Posterior vena cava (tissue), 2 donors: ENCODE data around the gene KCNJ1. TPM values are rescaled to one million over a fixed set of nuclear protein-coding genes. Genes with fewer than 3 reads are reported as not detected.
A peak's percentile ranks its signal among the peaks of the same experiment; 100 is the strongest.

Experiments used
- DNase-seq: peaks from one replicate; pipeline ENCODE4 v3.0.0-alpha.2; 2020; ENCODE audit warnings: low spot score
- intact Hi-C, 2 donors: fragments of 100-400 bp; cut with DNase I; formaldehyde crosslinking; loops; one replicate each; pipeline versions ENCODE4 v1.14.1 to v1.14.2; 2022 to 2023
- total RNA-seq, 2 donors: library from RNA; stranded (reverse); fragmentation: NEBNext Ultra II Directional; extraction: Animal tissue kit (Norgen Biotek cat#: 25700); gene quantifications; one replicate each; pipeline ENCODE4 v1.2.1, GENCODE V29; 2021
- donor health status: DM: yes; HTN: yes; CAD: no.
- donor health status: DM: yes; HTN: yes; CAD: no.

Gene KCNJ1
- total RNA-seq, 2 donors from 2014 or later, result not detected

GRCh38 chr11:128834157-128834556 lies 32.9 kb downstream of the KCNJ1 start:
- no peak for DNase-seq
- intact Hi-C loops, result loop anchor here in 1 of 2 donors (10.0 kb wide), 2 partner anchors 199 to 659 kb away; no protein-coding TSS in a partner anchor

DNA sequence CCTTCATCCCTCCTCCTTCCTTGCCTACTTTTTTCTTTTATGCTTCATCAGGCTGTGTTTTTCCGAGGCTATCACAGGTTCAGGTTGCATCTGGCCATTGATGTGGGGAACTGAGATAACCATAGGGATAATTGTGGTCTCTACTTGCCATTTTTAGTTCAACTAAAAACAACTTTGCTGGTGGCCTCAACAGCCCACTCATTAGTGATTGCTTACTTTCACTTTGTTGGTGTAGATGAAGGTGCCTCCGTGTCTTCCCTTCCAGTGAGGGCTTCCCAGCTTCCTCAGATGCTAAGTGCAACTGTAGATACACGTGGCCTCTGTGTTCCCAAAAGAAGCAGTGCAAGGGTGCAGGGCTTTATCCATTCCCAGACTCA lies 35.0 kb downstream of the KCNJ1 start:
- intact Hi-C loops, result loop anchor here in 1 of 2 donors (10.0 kb wide), 2 partner anchors 197 to 657 kb away; no protein-coding TSS in a partner anchor
- DNase-seq, result no peak

- intact Hi-C loops, result loop anchor here (1.0 to 10.0 kb wide), 3 partner anchors 197 to 657 kb away; no protein-coding TSS in a partner anchor
- DNase-seq, result peak; percentile 94
Observed at GRCh38 chr11:128831174-128832120, 35.6 kb downstream of the KCNJ1 start.

GRCh38 chr11:128830290-128831173 lies 36.6 kb downstream of the KCNJ1 start:
- no peak for DNase-seq
- intact Hi-C loops, result loop anchor here (1.0 to 10.0 kb wide), 3 partner anchors 196 to 656 kb away; no protein-coding TSS in a partner anchor

DNA sequence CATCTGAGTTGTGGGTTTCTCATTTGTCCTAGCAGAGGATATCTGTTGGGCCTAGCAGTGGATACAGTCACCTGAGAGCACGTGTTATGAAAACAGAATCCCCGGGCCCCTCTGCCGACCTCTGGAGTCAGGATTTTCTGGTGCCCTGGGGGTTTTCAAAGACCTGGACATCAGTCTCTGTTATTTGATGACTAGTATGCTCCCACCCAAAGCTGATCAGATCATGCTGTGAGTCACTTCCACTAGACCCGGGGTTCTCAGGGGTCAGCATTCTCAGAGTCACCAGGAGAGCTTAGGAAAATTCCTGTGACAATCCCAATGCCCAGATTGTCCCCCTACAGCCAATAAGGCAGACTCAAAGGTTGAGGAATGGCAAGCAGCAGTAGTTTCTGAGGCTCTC lies 38.7 kb downstream of the KCNJ1 start:
- no peak for DNase-seq
- intact Hi-C loops, result loop anchor here in 1 of 2 donors (10.0 kb wide), 1 partner anchor 534 kb away; no protein-coding TSS in a partner anchor

DNA sequence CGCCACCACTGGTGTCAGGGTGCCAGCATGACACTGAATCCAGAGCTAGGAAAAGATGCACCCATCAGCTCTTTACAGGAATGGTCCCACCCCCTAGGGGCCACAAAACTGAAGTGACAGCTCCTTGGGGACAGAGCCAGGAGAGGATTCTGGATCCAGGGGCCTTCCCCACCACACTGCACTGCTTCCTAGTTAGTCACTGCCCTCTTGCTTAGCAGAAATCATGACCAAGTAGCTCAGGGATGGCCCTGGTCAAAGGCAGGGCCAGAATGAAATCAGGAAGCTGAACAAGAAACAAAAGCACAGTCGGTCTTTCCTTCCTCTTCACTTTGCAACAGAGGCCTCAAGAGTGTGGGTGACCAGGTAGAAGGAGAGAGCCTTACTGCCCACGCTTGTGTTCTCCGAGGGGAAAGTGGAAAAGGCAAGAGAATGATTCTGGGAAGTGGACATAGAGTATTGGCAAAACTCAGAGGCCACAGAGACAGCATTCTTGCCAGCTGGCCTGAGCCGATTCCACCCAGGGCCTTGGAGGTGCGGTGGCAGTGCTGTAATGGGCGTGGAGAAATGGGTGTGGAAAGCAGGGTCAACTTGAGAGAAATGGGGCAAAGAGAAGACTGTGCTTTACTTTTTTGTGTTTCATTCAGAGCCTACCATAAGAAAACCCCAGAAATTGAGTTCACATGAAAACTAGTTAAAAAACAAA lies 39.8 kb downstream of the KCNJ1 start:
- DNase-seq, result no peak
- intact Hi-C loops, result loop anchor here in 1 of 2 donors (10.0 kb wide), 1 partner anchor 533 kb away; no protein-coding TSS in a partner anchor

GRCh38 chr11:128825050-128825784 lies 41.9 kb downstream of the KCNJ1 start:
- intact Hi-C loops, result loop anchor here in 1 of 2 donors (10.0 kb wide), 1 partner anchor 530 kb away; no protein-coding TSS in a partner anchor
- no peak for DNase-seq

DNA sequence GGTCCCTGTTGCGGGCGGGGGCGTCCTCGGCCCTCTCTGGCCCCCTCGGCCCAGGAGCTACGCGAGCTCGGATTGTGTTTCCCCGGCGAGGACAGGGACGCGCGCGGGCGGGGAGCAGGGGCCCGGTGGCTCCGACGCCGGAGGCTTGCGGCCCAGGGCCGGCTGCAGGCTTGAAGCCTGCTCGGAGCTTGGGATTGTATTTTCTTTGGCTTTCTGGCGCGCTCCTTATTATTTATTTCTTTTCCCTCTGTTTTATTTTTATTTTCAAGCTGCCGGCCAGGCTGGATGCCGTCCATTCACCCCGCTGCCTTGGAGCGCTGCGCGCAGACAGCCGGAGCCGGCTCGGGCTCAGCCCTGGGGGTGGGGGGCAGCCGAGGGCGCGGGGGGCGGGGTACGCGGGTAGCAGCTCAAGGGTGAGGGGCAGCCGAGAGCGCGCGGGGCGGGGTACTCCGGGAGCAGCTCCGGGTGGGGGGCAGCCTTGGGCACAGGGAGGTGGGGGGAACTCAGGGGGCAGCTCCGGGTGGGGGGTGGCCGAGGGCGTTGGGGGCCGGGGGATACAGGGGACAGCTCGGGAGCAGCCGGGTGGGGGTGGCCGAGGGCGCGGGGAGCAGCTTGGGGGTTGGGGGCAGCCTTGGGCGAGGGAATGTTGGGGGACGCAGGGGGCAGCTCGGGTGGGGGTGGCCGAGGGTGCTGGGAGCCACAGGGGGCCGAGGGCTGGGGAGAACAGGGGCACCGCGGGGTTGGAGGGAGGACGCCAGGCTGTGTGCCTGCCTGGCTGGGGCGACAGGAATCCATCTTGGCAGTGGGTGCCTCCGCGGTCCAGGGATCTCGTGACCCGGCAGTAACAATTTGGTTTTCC lies 42.7 kb downstream of the KCNJ1 start:
- intact Hi-C loops, result loop anchor here in 1 of 2 donors (10.0 kb wide), 1 partner anchor 530 kb away; no protein-coding TSS in a partner anchor
- DNase-seq, result no peak

- intact Hi-C loops, result loop anchor here in 1 of 2 donors (10.0 kb wide), 1 partner anchor 529 kb away; no protein-coding TSS in a partner anchor
Observed at GRCh38 chr11:128823753-128824152, 43.3 kb downstream of the KCNJ1 start.

GRCh38 chr11:128822130-128822529 lies 45.0 kb downstream of the KCNJ1 start:
- DNase-seq, result no peak
- intact Hi-C loops, result loop anchor here in 1 of 2 donors (10.0 kb wide), 1 partner anchor 527 kb away; no protein-coding TSS in a partner anchor

More at GRCh38 chr11:128823753-128824152, 43.3 kb downstream of the KCNJ1 start:
- no peak for DNase-seq

- DNase-seq, result no peak
- intact Hi-C loops, result loop anchor here in 1 of 2 donors (10.0 kb wide), 1 partner anchor 527 kb away; no protein-coding TSS in a partner anchor
Observed at GRCh38 chr11:128821556-128821955, 45.5 kb downstream of the KCNJ1 start.

GRCh38 chr11:128819198-128819597 lies 47.9 kb downstream of the KCNJ1 start:
- intact Hi-C loops, result no loop called here
- DNase-seq, result no peak

- DNase-seq, result peak; percentile 89
- intact Hi-C loops, result no loop called here
Observed at GRCh38 chr11:128814856-128815705, 52.0 kb downstream of the KCNJ1 start.

DNA sequence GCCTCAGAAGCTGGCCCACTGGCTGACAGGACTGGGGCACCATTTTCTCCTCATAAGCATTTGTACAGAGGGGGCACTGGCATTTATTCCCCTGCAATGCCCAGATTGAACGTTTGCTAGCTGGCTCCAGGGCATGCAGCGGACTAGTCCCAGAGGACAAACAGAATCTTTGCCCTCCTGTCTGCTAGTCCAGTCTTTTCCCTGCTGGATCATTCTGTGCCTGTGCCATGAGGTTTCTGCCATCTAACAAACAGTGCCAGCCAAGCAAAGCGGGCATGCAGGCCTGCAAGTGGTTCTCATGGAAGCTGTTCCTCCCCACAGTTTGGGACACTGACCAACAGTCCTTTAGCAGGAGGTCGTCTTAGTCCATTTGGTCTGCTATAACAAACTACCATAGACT lies 53.4 kb downstream of the KCNJ1 start:
- no peak for DNase-seq
- intact Hi-C loops, result no loop called here

GRCh38 chr11:128810784-128811514 lies 56.1 kb downstream of the KCNJ1 start:
- no peak for DNase-seq
- intact Hi-C loops, result loop anchor here in 1 of 2 donors (1.0 kb wide), 1 partner anchor 25 kb away; no protein-coding TSS in a partner anchor
